Lower leg skin (tissue), 3 donors: ENCODE results near the gene ISG20L2.

Experiments
- POLR2A ChIP-seq, 2 donors: fragments of 450-650 bp; IDR thresholded peaks; one replicate each; pipeline ENCODE4 v1.6.1; 2016 to 2017; ENCODE audit warnings: antibody characterized with exemption in 2 of 2, mild to moderate bottlenecking in 1 of 2, moderate library complexity in 1 of 2
- TF ChIP-seq, protein P1 (sequence below), 3 donors: fragments of 450-650 bp; IDR thresholded peaks; one replicate each; pipeline ENCODE4 v1.5.1; 2016; ENCODE audit warnings: antibody characterized with exemption in 3 of 3, mild to moderate bottlenecking in 3 of 3, moderate library complexity in 2 of 3

DNA sequence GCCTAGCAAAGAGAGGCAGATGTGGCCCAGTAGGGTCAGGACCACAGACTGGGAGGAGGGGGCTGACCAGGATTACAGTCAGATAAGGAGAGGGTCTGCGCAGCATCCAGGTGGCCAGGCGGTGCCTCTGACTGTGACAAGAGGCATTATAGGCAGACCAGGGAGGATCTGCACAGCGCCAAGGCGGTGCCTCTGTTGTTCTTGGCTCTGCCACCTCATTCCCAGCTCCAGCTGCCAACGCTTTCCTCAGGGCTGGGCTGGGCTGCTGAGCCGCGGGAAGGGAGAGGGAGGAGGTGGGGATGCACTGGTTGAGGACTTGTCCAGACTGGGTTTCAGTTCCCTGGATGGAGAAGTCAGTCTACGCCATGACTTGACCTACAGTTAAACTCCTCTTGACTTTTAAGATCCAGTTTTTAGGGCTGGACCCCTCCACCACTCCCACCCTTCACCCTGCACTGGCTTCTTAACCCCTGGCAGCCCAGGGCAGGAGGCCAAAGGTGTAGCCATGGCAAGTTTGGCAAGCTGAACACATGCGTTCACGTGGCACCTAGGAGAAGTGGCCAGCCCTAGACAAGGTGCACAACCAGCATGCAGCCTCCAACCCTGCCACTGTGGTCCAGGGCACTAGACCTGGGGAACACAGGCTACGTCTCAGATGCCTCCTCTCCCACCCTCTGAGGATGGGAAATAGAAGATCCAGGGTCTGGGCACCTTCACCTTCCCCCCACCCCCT is 18.6 kb downstream of the ISG20L2 start:
- TF ChIP-seq, protein P1, sequence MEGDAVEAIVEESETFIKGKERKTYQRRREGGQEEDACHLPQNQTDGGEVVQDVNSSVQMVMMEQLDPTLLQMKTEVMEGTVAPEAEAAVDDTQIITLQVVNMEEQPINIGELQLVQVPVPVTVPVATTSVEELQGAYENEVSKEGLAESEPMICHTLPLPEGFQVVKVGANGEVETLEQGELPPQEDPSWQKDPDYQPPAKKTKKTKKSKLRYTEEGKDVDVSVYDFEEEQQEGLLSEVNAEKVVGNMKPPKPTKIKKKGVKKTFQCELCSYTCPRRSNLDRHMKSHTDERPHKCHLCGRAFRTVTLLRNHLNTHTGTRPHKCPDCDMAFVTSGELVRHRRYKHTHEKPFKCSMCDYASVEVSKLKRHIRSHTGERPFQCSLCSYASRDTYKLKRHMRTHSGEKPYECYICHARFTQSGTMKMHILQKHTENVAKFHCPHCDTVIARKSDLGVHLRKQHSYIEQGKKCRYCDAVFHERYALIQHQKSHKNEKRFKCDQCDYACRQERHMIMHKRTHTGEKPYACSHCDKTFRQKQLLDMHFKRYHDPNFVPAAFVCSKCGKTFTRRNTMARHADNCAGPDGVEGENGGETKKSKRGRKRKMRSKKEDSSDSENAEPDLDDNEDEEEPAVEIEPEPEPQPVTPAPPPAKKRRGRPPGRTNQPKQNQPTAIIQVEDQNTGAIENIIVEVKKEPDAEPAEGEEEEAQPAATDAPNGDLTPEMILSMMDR (IDR thresholded peaks at IDR 0.05) = no peak
- TF ChIP-seq POLR2A (IDR thresholded peaks at IDR 0.05) = no peak
